ENCODE data around the gene FLRT2. TPM values are rescaled to one million over a fixed set of nuclear protein-coding genes. Genes with fewer than 3 reads are reported as not detected.
A peak's percentile ranks its signal among the peaks of the same experiment; 100 is the strongest.

FLRT2 gene, protein sequence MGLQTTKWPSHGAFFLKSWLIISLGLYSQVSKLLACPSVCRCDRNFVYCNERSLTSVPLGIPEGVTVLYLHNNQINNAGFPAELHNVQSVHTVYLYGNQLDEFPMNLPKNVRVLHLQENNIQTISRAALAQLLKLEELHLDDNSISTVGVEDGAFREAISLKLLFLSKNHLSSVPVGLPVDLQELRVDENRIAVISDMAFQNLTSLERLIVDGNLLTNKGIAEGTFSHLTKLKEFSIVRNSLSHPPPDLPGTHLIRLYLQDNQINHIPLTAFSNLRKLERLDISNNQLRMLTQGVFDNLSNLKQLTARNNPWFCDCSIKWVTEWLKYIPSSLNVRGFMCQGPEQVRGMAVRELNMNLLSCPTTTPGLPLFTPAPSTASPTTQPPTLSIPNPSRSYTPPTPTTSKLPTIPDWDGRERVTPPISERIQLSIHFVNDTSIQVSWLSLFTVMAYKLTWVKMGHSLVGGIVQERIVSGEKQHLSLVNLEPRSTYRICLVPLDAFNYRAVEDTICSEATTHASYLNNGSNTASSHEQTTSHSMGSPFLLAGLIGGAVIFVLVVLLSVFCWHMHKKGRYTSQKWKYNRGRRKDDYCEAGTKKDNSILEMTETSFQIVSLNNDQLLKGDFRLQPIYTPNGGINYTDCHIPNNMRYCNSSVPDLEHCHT
- 1 to 10 TPM; 2.2 to 7.1 (median 5.4) TPM for total RNA-seq

DNA sequence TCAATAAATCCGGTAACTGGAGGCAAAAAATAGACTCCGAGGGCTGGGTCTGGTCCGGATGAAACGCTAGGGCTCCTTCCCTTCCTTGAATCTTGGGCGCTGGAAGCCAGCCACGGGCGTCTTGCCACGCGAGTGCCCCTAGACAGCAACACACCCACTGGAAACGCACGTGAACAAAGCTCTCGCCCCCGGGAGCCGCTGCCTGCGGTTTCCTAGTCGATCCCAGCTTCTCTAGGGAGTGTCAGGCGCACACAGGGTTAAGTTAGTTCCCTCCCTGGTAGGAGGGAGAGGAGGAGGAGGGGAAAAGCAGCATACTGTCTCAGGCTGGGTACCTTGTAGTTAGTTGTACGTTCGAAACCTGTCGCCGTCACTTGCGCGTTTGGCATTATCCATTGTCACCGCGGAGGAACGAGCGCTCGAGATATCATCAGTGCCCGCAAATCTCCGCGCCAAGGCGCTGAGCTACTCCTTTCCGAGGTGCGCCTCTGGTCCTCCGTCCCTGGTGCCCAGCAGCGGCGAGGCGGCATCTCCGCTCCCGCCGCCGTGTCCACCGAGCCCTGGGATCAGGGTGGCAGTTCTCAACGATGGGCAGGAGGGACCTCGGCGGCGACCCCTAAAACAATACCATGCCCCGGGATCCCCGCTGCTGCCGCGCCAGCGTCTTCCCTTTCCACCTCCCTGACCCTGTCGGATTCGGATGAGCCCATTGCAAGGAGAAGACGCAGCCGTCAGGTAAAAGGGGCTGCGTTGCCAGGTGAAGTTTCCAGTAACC lies at the start of gene FLRT2:
FLRT2 (plus strand) TSS at position 342 of the 772 bp plus-strand sequence. CDS start 91,371 bp downstream, outside the sequence.
- peaks cover 0 to 4% of the 10 kb centered on the region in 2 donors for H3K4me1 ChIP-seq
- peak within 1 kb of the TSS; percentile 73 to 79 (median 74) for H3K4me3 ChIP-seq
- DNase-seq (peak; percentile 28 to 57), ATAC-seq (peak in 1 of 2 donors; percentile 0)
- in situ Hi-C loops (cut with MboI; ENCODE audit: low sequenced_read_pairs in 4 of 4), result loop anchor here in 1 of 4 donors (10.0 kb wide), 1 partner anchor 85 kb away; no protein-coding TSS in a partner anchor
- H3K27me3 ChIP-seq, result peaks cover 0 to 2% (median 0%) of the 10 kb centered on the region in 3 donors
- H3K36me3 ChIP-seq, result no peaks in the 10 kb centered on the region
- intact Hi-C loops (cut with DNase I; ENCODE audit: low total_unique reads), result loop anchor here (2.0 to 5.0 kb wide), 3 partner anchors 97 to 267 kb away; no protein-coding TSS in a partner anchor
- TF ChIP-seq, protein P1, sequence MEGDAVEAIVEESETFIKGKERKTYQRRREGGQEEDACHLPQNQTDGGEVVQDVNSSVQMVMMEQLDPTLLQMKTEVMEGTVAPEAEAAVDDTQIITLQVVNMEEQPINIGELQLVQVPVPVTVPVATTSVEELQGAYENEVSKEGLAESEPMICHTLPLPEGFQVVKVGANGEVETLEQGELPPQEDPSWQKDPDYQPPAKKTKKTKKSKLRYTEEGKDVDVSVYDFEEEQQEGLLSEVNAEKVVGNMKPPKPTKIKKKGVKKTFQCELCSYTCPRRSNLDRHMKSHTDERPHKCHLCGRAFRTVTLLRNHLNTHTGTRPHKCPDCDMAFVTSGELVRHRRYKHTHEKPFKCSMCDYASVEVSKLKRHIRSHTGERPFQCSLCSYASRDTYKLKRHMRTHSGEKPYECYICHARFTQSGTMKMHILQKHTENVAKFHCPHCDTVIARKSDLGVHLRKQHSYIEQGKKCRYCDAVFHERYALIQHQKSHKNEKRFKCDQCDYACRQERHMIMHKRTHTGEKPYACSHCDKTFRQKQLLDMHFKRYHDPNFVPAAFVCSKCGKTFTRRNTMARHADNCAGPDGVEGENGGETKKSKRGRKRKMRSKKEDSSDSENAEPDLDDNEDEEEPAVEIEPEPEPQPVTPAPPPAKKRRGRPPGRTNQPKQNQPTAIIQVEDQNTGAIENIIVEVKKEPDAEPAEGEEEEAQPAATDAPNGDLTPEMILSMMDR (IDR thresholded peaks at IDR 0.05 in 4 of 5, conservative IDR thresholded peaks at IDR 0.05 in 1 of 5), result no peak
- TF ChIP-seq POLR2A (IDR thresholded peaks at IDR 0.05), result no peak
- H3K9me3 ChIP-seq, result no peaks in the 10 kb centered on the region
- peak within 1 kb of the TSS; percentile 83 to 91 (median 90) for H3K27ac ChIP-seq

DNA sequence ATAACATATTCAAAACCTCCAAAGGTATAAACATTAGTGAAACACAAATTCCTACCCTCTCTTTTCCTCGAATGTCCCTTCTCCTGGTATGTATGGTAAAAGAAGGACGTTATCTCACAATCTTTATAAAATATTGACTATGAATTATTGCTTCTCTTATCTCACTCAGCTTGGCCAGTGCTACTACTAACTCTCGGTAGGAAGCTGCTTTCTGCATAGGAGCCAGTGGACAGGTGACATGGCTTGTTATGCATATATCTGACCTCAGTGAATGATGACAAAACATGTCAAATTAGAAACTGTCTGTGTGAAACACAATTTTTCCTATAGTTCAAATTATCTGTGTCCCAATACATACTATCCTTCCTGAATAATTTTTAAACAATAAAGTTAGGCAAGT lies 48.5 kb upstream of the FLRT2 start:
- DNase-seq, result no peak
- Histone ChIP-seq H3K27me3 (no peaks in the 10 kb centered on the region), H3K4me3 (no peak overlapping the region), H3K36me3 (no peaks in the 10 kb centered on the region), H3K4me1 (no peaks in the 10 kb centered on the region), H3K27ac (no peak overlapping the region), H3K9me3 (no peaks in the 10 kb centered on the region)
- in situ Hi-C loops (cut with MboI; ENCODE audit: low sequenced_read_pairs in 4 of 4) (no loop called here), intact Hi-C loops (cut with DNase I; ENCODE audit: low total_unique reads) (no loop called here)
- TF ChIP-seq, protein P1 (IDR thresholded peaks at IDR 0.05 in 4 of 5, conservative IDR thresholded peaks at IDR 0.05 in 1 of 5), result no peak
- no peak for TF ChIP-seq POLR2A (IDR thresholded peaks at IDR 0.05)
- ATAC-seq, result no peak

DNA sequence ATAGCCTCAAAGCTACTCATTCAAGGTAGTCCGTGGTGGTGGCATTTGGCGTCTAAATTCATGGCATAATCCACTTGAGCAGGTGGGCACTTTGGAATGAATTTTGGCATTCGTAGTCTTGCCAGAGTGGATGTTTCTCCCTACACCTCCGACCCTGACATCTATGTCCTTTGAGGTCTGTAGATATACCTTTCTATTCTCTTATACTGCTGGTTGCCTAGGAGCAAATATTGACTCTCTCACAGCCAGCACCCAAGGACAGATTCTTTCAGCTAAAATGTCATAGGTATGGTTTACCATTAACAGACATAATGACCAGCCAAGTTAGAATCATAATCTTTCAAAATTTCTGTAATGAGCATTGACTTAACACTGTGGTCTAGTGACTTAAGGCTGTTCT lies 47.4 kb upstream of the FLRT2 start:
- no peak for ATAC-seq
- in situ Hi-C loops (cut with MboI; ENCODE audit: low sequenced_read_pairs in 4 of 4) (no loop called here), intact Hi-C loops (cut with DNase I; ENCODE audit: low total_unique reads) (no loop called here)
- no peak for DNase-seq
- Histone ChIP-seq H3K9me3 (no peaks in the 10 kb centered on the region), H3K4me3 (no peak overlapping the region), H3K27me3 (no peaks in the 10 kb centered on the region), H3K27ac (no peak overlapping the region), H3K4me1 (no peaks in the 10 kb centered on the region), H3K36me3 (no peaks in the 10 kb centered on the region)
- TF ChIP-seq POLR2A (IDR thresholded peaks at IDR 0.05), result no peak
- TF ChIP-seq, protein P1 (IDR thresholded peaks at IDR 0.05 in 4 of 5, conservative IDR thresholded peaks at IDR 0.05 in 1 of 5), result no peak

DNA sequence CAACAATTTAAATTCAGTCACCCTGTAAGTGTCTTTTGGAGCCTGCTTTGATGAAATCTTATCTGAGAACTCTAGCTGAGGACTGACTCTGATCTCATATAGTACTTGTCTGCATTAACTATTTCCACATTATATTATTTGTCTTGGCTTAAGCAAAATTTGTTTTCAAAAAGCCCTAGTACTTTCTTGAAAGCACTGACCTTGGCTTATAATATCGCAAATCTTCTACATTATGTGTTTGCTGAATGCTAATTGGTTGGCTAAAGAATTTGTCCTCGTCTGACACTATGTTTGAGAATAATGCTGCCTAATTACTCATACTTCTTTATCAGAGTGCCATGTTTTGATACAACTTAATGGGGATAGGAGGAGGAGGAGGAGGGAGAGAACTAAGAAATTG lies 46.9 kb upstream of the FLRT2 start:
- Histone ChIP-seq H3K36me3 (no peaks in the 10 kb centered on the region), H3K27me3 (no peaks in the 10 kb centered on the region), H3K4me3 (no peak overlapping the region), H3K27ac (no peak overlapping the region), H3K4me1 (no peaks in the 10 kb centered on the region), H3K9me3 (no peaks in the 10 kb centered on the region)
- in situ Hi-C loops (cut with MboI; ENCODE audit: low sequenced_read_pairs in 4 of 4), result no loop called here
- intact Hi-C loops (cut with DNase I; ENCODE audit: low total_unique reads), result no loop called here
- ATAC-seq (no peak), DNase-seq (no peak)
- TF ChIP-seq, protein P1 (IDR thresholded peaks at IDR 0.05 in 4 of 5, conservative IDR thresholded peaks at IDR 0.05 in 1 of 5), result no peak
- TF ChIP-seq POLR2A (IDR thresholded peaks at IDR 0.05), result no peak
